HG02938 (cell line): ENCODE results near the gene SLC39A10.

ENCODE experiments used
- ATAC-seq: cut with Tn5 transposase; IDR thresholded peaks from one replicate; pipeline ENCODE4 v1.9.1; 2021; ENCODE audit warnings: mild to moderate bottlenecking, moderate library complexity; ENCODE audit not compliant: unreplicated experiment

SLC39A10 gene

DNA sequence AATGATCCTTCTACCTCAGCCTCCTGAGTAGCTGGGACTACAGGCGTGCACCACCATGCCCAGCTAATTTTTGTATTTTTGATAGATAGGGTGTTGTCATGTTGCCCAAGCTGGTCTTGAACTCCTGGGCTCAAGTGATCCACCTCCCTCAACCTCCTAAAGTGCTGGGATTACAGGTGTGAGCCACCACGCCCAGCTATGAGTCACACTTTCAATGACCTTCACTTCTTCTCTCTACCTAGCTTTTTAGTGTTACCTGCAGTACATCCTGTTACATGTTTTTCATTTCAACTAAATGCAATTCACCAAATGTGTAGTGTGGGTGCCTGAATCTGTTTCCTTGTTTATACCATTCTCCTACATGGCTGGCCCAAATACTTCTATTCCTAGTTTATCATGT is 64.0 kb downstream of the SLC39A10 start:
- ATAC-seq = no peak

GRCh38 chr2:195722075-195722474 is 65.0 kb downstream of the SLC39A10 start:
- ATAC-seq = no peak

- ATAC-seq = no peak
Measured at GRCh38 chr2:195727106-195727505, 70.1 kb downstream of the SLC39A10 start.

DNA sequence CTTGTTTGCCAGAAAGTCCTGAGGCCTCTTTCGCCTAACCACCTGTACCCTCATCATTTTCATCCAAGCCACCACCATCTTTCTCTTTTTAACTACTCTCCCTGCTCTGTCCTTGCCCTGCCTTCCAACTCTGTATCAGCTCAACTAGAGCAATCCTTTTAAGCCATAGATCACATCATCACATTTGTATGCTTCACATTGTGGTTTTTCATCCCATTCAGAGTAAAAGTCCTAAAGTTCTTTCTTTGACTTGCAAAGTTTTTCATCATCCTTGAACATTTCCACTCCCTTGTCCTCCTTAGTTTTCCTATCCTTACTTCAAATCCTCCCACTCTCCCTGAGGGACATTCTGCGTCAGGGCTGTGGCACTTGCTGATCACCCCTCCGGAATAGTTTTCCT is 73.9 kb downstream of the SLC39A10 start:
- no peak for ATAC-seq

- no peak for ATAC-seq
Measured at GRCh38 chr2:195732574-195732973, 75.5 kb downstream of the SLC39A10 start.

GRCh38 chr2:195733831-195734230 is 76.8 kb downstream of the SLC39A10 start:
- ATAC-seq = no peak

GRCh38 chr2:195734395-195734794 is 77.4 kb downstream of the SLC39A10 start:
- no peak for ATAC-seq

DNA sequence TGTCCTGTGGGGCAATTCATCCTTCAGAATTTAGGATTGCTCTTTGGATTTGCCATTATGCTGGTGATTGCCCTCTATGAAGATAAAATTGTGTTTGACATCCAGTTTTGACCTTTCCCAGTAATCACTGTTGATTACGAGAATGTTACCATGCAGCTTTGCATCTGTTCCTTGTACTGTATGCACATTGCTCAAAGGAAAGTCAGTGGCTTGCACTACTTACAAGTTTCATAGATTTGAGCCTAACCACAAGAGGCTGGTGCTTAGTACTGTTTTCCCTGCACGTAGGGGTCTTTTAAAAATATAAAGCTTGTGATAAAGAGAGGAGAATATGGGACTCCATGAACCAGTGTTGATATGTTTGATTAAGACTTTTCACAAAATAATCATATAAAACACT is 77.9 kb downstream of the SLC39A10 start:
- no peak for ATAC-seq

DNA sequence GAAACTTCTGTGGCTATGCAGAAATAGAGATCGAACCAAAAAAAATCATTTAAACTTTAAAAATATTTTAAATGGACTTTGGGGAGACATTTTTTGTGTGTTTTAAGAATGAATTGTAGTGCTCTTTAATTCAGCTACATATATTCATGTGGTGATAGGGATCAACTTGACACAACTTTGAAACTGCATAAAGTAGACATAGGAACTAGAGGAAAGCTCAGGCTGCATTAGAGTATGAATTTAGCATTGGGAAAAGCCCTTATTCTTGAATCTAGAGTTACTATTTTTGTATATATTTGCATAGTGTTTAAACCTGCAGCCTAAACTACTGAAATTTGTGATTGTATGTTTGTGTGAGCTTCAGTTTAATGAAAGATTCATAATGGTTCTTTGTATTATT is 78.3 kb downstream of the SLC39A10 start:
- no peak for ATAC-seq

DNA sequence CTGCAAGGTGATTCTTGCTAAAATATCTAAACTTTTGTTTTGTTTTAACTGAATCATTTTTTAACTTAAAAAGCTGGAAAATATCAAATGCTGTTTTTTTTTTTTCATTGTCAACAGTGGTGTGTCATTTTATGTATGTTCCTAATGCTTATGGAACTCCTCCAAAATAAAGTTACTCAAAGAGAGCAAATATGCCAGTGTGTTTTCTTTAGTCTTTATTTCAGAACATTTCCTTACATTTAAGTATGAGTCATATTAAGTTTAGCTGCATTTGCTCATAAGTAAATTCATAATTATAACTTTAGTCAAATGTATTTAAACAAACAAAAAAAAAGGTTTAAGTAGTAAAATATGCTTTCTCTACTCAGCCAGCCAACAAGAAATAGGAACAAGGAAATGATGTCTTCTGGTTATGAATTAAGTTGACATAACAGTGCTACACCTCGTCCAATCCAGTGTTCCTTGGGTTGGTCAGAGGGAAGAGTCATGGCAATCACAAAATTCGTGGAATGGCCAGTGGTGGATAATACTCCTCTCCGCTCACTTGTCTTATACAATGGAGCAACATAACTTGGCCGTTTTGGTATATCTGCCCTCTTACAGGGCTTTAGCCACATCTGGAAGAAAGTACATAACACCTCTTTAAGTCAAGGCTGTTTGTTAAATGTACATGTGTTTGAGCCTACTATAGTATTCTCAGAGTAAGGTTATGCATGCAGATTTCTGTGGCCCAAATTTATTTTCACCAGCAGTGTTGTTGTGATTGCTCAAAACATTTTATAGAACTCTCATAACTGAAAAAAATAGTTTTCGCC is 80.7 kb downstream of the SLC39A10 start:
- ATAC-seq = no peak

DNA sequence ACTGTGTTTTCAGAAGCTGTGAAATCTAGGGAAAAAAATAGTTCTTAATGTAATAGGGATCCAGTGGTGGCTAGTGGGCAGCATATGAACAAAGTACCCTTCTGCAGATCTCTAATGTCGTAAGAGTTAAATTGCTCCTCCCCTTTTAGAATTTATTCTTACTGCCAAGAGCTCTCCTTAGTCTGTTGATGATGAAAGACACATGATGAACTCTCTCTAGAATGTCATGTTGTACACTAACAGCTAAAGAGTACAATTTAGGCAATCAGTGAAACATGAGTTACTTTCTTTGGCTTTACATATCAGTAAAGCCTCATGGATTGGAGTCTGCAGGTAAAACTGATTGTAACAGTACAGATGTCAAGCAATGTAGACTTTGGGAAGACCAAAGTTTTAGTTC is 84.2 kb downstream of the SLC39A10 start:
- no peak for ATAC-seq

DNA sequence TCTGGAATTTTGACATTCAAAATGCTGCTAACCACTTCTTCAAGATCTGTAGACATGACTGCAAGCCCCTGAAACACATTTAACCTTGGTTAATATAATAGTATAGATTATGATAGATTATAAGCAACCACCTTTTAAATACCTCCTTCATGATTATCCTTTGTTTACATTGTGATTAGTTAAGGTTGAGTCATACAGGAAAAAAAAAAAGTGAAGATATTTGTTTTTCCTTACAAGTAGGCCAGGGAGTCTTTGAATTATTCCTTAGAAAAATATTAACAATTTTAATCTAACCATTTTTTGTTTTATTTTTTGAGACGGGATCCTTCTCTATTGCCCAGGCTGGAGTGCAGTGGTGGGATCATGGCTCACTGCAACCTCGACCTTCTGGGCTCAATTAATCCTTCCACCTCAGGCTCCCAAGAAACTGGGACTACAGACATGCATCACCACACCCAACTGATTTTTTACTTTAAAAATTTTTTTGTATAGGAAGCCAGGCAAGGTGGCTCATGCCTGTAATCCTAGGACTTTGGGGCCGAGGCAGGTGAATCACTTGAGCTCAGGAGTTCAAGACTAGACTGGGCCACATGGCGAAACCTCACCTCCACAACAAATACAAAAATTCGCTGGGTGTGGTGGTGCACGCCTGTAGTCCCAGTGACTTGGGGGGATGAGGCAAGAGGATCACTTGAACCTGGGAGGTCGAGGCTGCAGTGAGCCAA is 99.4 kb downstream of the SLC39A10 start:
- ATAC-seq = no peak

GRCh38 chr2:195758846-195759245 is 101.8 kb downstream of the SLC39A10 start:
- no peak for ATAC-seq

DNA sequence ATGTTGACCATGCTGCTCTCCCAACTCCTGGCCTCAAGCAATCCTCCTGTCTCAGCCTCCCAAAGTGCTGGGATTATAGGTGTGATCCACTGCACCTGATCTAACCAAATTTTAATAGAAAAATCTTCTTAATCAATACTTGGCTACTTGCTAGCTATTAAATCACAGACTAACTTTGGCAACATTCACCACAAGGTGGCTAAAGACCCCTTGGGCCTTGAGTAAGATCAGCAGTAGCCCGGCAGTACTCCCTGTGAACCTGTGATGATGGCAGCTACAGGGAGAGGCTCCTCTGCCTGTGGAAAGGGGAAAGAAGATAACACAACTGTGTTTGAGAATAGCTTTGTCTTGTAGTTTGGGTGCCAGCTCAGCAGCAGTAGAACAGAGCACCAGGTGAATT is 102.9 kb downstream of the SLC39A10 start:
- no peak for ATAC-seq

GRCh38 chr2:195763866-195764265 is 106.8 kb downstream of the SLC39A10 start:
- no peak for ATAC-seq

GRCh38 chr2:195766691-195767090 is 109.7 kb downstream of the SLC39A10 start:
- no peak for ATAC-seq

DNA sequence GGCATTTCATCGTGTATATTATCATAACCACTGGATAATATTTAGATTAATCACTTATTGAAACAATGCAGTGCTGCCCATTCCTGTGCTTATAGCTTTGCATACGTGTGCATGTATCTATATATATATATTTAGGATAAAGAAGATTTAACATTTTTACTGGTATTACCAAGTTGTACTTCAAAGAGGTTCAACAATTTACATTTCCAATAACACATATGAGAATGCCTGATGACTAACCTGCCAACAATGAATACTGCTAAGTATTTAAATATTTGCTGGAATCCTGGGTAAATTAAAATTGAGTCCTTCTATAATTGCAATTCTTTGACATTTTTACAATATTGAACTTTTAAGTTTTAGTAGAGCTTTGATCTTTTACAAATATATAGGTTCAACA is 111.4 kb downstream of the SLC39A10 start:
- no peak for ATAC-seq

GRCh38 chr2:195769975-195770374 is 112.9 kb downstream of the SLC39A10 start:
- no peak for ATAC-seq

DNA sequence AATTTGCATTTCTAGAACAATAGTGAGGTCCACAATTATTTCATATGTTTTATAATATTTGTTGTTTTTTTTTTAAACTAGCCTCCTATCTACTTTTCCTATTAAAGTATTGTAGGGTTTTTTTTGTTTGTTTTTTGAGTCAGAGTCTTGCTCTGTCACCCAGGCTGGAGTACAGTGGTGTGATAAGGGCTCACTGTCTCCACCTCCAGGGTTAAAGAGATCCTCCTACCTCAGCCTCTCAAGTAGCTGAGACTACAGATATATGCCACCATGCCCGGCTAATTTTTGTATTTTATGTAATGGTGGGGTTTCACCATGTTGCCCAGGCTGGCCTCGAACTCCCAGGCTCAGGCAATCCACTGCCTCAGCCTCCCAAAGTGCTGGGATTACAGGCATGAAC is 122.5 kb downstream of the SLC39A10 start:
- no peak for ATAC-seq

DNA sequence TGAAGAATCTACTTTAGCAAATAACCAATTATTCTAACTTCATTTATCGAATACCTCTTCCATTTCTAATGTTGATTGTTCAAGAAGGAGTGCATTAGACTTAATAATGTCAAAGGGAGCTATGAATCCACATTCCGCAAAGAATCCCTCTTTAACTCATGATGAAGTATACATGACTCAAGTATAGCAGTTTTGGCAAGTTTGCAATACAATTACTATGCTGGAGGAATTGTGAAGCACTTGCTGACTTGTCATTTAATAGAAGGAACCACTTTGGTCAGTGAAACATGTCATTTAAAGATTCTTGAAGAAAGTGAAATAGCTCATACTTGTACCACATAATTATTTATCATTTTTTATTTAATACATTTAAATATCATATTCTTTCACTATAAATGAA is 125.1 kb downstream of the SLC39A10 start:
- no peak for ATAC-seq
